Choroid plexus epithelial cell (primary cell): ENCODE measurements around the gene ESPL1.
"Not testable (repeated sequence)": the region's sequence is repeated elsewhere in the genome, so short reads cannot be mapped to it uniquely, and the experiment has no call there.

Experiments
- DNase-seq: peaks from one replicate; pipeline ENCODE4 v3.0.0-alpha.2; 2010; ENCODE audit warnings: low read depth
- H3K4me3 ChIP-seq: 2 replicates; pipeline ENCODE4 v1.5.1; 2011; ENCODE audit warnings: low read depth, mild to moderate bottlenecking, control low read depth, low read length, moderate library complexity
- CTCF ChIP-seq: conservative IDR thresholded peaks from 2 replicates; pipeline ENCODE4 v1.5.1; 2011; ENCODE audit warnings: low read depth, mild to moderate bottlenecking, control low read depth, inconsistent platforms, low read length, moderate library complexity

ESPL1 gene

GRCh38 chr12:53324779-53325510, 56.8 kb downstream of the ESPL1 start:
- peak; percentile 91 for DNase-seq
- TF ChIP-seq CTCF: peak; percentile 77

GRCh38 chr12:53325511-53326061, 57.5 kb downstream of the ESPL1 start:
- no peak for DNase-seq
- H3K4me3 ChIP-seq: peak overlapping the region; percentile 62
- no peak for TF ChIP-seq CTCF

More at GRCh38 chr12:53324779-53325510, 56.8 kb downstream of the ESPL1 start:
- peak overlapping the region; percentile 62 for H3K4me3 ChIP-seq

- TF ChIP-seq CTCF: no peak
- no peak for DNase-seq
- no peak overlapping the region for H3K4me3 ChIP-seq
Measured at GRCh38 chr12:53326460-53327185, 58.5 kb downstream of the ESPL1 start.

GRCh38 chr12:53327435-53328042, 59.4 kb downstream of the ESPL1 start:
- TF ChIP-seq CTCF: peak; percentile 54
- peak; percentile 24 for DNase-seq
- no peak overlapping the region for H3K4me3 ChIP-seq

GRCh38 chr12:53328043-53328435, 59.9 kb downstream of the ESPL1 start:
- no peak overlapping the region for H3K4me3 ChIP-seq
- no peak for DNase-seq
- TF ChIP-seq CTCF: peak; percentile 8

- no peak overlapping the region for H3K4me3 ChIP-seq
- TF ChIP-seq CTCF: no peak
- no peak for DNase-seq
Measured at GRCh38 chr12:53330671-53331070, 62.6 kb downstream of the ESPL1 start.

- not testable (repeated sequence) for H3K4me3 ChIP-seq, DNase-seq
Measured at GRCh38 chr12:53332339-53332738, 64.2 kb downstream of the ESPL1 start.
